ENCODE measurements around the gene PIBF1.

- TF ChIP-seq, protein P1, sequence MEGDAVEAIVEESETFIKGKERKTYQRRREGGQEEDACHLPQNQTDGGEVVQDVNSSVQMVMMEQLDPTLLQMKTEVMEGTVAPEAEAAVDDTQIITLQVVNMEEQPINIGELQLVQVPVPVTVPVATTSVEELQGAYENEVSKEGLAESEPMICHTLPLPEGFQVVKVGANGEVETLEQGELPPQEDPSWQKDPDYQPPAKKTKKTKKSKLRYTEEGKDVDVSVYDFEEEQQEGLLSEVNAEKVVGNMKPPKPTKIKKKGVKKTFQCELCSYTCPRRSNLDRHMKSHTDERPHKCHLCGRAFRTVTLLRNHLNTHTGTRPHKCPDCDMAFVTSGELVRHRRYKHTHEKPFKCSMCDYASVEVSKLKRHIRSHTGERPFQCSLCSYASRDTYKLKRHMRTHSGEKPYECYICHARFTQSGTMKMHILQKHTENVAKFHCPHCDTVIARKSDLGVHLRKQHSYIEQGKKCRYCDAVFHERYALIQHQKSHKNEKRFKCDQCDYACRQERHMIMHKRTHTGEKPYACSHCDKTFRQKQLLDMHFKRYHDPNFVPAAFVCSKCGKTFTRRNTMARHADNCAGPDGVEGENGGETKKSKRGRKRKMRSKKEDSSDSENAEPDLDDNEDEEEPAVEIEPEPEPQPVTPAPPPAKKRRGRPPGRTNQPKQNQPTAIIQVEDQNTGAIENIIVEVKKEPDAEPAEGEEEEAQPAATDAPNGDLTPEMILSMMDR (IDR thresholded peaks at IDR 0.05) = no peak
- TF ChIP-seq POLR2AphosphoS5 (IDR thresholded peaks at IDR 0.05) (no peak), POLR2A (IDR thresholded peaks at IDR 0.05) (no peak)
Measured at GRCh38 chr13:72823724-72824123, 41.8 kb downstream of the PIBF1 start.
